ENCODE data around the gene MEIOSIN. TPM values are rescaled to one million over a fixed set of nuclear protein-coding genes. Genes with fewer than 3 reads are reported as not detected.
"Not testable (repeated sequence)": the region's sequence is repeated elsewhere in the genome, so short reads cannot be mapped to it uniquely, and the experiment has no call there.

MEIOSIN gene
- total and polyA plus RNA-seq, 2 of the 4 experiments (the other 2 are of a cell fraction), result not detected

DNA sequence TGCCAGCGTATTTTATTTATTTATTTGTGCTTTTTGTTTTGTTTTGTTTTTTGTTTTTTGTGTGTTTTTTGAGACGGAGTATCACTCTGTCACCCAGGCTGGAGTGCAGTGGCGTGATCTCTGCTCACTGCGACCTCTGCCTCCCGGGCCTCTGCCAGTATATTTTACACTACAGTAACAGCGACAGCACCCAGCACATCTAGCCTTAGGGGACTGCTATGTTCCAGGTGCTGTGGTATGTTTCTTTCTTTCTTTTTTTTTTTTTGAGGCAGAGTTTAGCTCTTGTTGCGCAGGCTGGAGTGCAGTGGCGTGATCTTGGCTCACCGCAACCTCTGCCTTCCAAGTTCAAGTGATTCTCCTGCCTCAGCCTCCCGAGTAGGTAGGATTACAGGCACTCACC, 18.2 kb downstream of the MEIOSIN start:
- H3K4me1 ChIP-seq (ENCODE audit: control insufficient read depth, insufficient read depth, low read length); H3K9me3 ChIP-seq (ENCODE audit: control insufficient read depth, insufficient read depth, low read length); H3K14ac ChIP-seq (replicated peaks; ENCODE audit: low read depth, low read length); DNase-seq; in situ Hi-C loops (cut with MboI; ENCODE audit: low sequenced_read_pairs); POLR2A ChIA-PET (ENCODE audit: unreplicated experiment); H3K36me3 ChIP-seq (ENCODE audit: control insufficient read depth, insufficient read depth, low read length); H3K4me3 ChIP-seq (ENCODE audit: insufficient read depth, low read depth, low read length); H4K91ac ChIP-seq (ENCODE audit: insufficient read depth, low read depth, low read length); intact Hi-C loops (cut with micrococcal nuclease); H2BK15ac ChIP-seq (ENCODE audit: low read depth, low read length); dilution Hi-C loops (cut with HindIII; ENCODE audit: low sequenced_read_pairs, unreplicated experiment); CTCF ChIA-PET; H3K9me1 ChIP-seq (ENCODE audit: insufficient read depth, low read length); H3K9ac ChIP-seq (ENCODE audit: low read depth, low read length); H3K23ac ChIP-seq (ENCODE audit: low read depth, low read length); H4K20me1 ChIP-seq (ENCODE audit: insufficient read depth, low read length); H3K4ac ChIP-seq (ENCODE audit: low read depth, low read length); H3K4me2 ChIP-seq (ENCODE audit: low read depth, low read length); H2AFZ ChIP-seq (replicated peaks; ENCODE audit: low read length, poor library complexity); H3K79me1 ChIP-seq (ENCODE audit: low read depth in 1 of 2, low read length in 2 of 2); H3K27me3 ChIP-seq (ENCODE audit: control insufficient read depth, insufficient read depth, low read length); H2BK120ac ChIP-seq (ENCODE audit: low read depth, low read length); H3K27ac ChIP-seq (ENCODE audit: insufficient read depth, low read length); H2BK20ac ChIP-seq (ENCODE audit: low read depth, low read length); H2AK9ac ChIP-seq (replicated peaks; ENCODE audit: low read depth, low read length, poor library complexity); ATAC-seq (ENCODE audit: low read depth); H2AK5ac ChIP-seq (ENCODE audit: low read depth, low read length); H2BK5ac ChIP-seq (ENCODE audit: low read depth, low read length, poor library complexity, severe bottlenecking); H3K18ac ChIP-seq (ENCODE audit: low read depth, low read length); H4K5ac ChIP-seq (ENCODE audit: low read depth, low read length); BruUV-seq (replicated peaks); H3K56ac ChIP-seq (ENCODE audit: extremely low read depth, insufficient read depth, low read length); H4K8ac ChIP-seq (ENCODE audit: low read depth in 2 of 2, low read length in 2 of 2): not testable (repeated sequence)
- WGBS, 2 experiments (ENCODE audit: extremely low coverage in 2 of 2, insufficient read length in 1 of 2), result no CpG with 5 or more reads among the region's 10 CpGs
